Measurements from ENCODE around the gene DNAL1.

DNA sequence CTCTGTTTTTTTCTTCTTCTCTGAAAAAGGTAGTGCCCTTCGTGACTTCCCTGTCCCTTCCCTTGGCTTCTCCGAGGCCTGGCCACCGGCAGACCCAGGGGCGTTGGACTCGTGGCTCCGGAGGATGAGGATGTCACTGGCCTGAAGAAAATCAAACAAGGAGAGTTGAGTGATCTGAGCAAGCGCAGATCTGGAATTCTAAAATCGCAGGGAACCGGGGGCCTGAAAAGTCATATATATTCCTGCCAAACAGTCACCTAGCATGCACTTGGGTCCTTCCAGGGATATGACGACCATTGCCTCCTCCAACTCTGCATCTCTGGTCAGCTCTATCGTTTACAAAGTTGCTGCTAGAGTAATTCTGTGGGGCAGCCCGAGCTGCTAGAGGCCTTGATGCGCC, 74.6 kb downstream of the DNAL1 start:
- TF ChIP-seq CTCF (conservative IDR thresholded peaks at IDR 0.05; ENCODE audit: low read depth, low read length) (no peak), SMC3 (IDR thresholded peaks at IDR 0.05; ENCODE audit: low read depth, low read length) (no peak), RFX5 (IDR thresholded peaks at IDR 0.05; ENCODE audit: low read depth, low read length) (no peak), POLR2A (IDR thresholded peaks at IDR 0.05; ENCODE audit: low read depth, low read length) (no peak), ELK1 (IDR thresholded peaks at IDR 0.05; ENCODE audit: borderline replicate concordance, low read depth, low read length) (no peak), MXI1 (IDR thresholded peaks at IDR 0.05; ENCODE audit: borderline replicate concordance, low read depth, low read length) (no peak)

Data from IMR-90 (cell line).